ENCODE data around the gene CCDC183.

DNA sequence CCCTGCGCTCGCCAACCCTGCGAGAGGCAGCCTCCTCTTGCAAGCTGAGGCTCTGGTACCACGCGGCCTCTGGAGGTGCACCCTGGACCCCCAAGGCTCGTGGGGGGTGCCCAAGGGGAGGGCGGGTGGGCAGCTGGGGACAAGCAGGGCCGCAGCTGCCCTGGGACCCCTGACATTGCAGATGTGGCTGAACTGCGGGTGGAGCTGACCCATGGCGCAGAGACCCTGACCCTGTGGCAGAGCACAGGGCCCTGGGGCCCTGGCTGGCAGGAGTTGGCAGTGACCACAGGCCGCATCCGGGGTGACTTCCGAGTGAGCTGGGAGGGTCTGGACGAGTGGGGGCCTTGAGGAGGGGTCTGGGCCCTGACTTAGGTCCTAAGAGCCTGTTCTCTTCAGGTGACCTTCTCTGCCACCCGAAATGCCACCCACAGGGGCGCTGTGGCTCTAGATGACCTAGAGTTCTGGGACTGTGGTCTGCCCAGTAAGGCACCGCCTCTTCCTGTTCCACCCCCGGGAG lies 57.5 kb downstream of the CCDC183 start:
- TF ChIP-seq POLR2A (IDR thresholded peaks at IDR 0.05; ENCODE audit: low read depth, low read length) (no peak), TAF1 (IDR thresholded peaks at IDR 0.05; ENCODE audit: low read depth, low read length) (no peak), SPI1 (IDR thresholded peaks at IDR 0.05; ENCODE audit: low read depth, low read length) (no peak), POLR2AphosphoS5 (IDR thresholded peaks at IDR 0.05; ENCODE audit: low read depth, low read length) (no peak), POU2F2 (IDR thresholded peaks at IDR 0.05; ENCODE audit: low read depth, low read length) (no peak)
